ENCODE measurements around the gene N4BP2.
"Not testable (repeated sequence)": the region's sequence is repeated elsewhere in the genome, so short reads cannot be mapped to it uniquely, and the experiment has no call there.

Gene N4BP2

DNA sequence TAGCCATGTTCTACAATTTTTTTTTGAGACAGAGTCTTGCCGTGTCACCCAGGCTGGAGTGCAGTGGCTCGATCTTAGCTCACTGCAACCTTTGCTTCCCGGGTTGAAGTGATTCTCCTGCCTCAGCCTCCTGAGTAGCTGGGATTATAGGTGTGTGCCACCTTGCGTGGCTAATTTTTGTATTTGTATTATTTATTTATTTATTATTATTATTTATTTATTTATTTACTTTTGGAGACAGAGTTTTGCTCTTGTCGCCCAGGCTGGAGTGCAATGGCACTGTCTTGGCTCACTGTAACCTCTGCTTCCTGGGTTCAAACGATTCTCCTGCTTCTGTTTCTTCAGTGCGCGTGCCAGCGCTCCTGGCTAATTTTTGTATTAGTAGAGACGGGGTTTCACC is 36.8 kb downstream of the N4BP2 start:
- not testable (repeated sequence) for DNase-seq

GRCh38 chr4:40099010-40099409 is 42.4 kb downstream of the N4BP2 start:
- DNase-seq, result no peak

- not testable (repeated sequence) for DNase-seq
These were observed 50.5 kb downstream of the N4BP2 start for GRCh38 chr4:40107150-40107549.

DNA sequence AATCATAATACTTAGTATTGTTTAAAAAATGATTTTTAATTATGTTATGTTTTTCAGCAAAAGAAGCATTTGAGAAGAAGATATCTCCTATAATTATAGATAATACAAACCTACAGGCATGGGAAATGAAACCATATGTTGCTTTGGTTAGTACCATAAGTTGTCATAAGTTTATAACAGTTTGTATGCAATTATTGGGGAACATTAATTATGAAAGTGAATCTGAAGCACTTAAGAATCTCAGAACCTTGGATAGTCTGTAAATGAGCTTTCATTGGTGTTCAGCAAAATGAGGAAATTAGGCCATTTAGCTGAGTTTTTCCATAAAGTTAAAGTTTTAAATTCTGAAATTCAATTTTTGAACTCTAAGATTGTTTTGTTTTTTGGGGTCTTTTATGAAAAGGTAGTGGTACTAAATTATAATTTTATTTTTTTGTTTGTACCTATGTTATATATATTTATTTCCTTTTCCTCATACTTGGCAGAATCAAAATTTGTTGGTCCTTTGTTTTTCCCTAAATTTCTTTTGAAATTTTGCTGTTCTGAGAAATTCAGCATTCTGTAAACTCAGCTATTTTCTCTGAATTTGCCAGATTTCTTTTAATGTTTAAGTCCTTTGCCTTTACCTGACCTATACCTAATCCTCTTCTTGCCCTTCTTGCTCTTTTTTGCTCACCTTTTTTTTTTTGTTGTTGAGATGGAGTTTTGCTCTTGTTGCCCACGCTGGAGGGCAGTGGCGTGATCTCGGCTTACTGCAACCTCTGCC is 55.6 kb downstream of the N4BP2 start:
- no peak for DNase-seq

DNA sequence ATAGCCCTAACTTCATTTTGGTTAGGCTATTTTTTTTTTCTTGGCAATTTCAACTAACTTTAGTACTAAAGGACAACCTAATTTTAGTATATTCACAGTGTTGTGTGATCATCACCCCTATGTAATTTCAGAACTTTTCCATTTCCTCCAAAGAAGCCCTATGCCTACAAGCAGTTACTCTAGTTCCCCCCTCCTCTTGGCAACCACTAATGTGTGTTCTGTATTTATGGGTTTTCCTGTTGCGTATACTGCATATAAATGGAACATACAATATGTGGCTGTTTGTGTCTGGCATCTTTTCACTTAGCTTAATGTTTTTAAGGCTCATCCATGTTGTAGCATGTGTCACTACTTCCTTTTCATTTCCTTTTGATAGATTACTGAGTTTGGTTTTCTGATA is 57.6 kb downstream of the N4BP2 start:
- no peak for DNase-seq

- no peak for DNase-seq
These were observed 62.2 kb downstream of the N4BP2 start for GRCh38 chr4:40118861-40119260.

GRCh38 chr4:40119344-40119743 is 62.7 kb downstream of the N4BP2 start:
- DNase-seq, result no peak

DNA sequence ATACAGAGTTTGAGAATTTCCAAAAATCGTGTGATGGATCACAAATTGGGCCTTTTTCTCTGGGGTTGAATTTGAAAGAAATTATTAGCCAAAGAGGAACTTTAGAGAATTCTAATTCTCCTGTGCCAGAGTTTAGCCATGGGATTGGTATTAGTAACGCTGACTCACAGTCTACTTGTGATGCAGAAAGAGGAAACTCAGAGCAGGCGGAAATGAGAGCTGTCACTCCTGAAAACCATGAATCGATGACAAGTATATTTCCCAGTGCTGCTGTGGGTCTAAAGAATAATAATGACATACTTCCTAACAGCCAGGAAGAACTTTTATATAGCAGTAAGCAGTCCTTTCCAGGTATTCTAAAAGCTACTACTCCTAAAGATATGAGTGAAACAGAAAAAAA is 64.9 kb downstream of the N4BP2 start:
- DNase-seq, result no peak

GRCh38 chr4:40122941-40123340 is 66.3 kb downstream of the N4BP2 start:
- DNase-seq, result no peak

- no peak for DNase-seq
These were observed 68.0 kb downstream of the N4BP2 start for GRCh38 chr4:40124690-40125089.

GRCh38 chr4:40130401-40131036 is 73.9 kb downstream of the N4BP2 start:
- DNase-seq, result no peak

GRCh38 chr4:40132816-40133215 is 76.2 kb downstream of the N4BP2 start:
- DNase-seq, result no peak

GRCh38 chr4:40134206-40134917 is 77.7 kb downstream of the N4BP2 start:
- no peak for DNase-seq

GRCh38 chr4:40136202-40136601 is 79.6 kb downstream of the N4BP2 start:
- not testable (repeated sequence) for DNase-seq

DNA sequence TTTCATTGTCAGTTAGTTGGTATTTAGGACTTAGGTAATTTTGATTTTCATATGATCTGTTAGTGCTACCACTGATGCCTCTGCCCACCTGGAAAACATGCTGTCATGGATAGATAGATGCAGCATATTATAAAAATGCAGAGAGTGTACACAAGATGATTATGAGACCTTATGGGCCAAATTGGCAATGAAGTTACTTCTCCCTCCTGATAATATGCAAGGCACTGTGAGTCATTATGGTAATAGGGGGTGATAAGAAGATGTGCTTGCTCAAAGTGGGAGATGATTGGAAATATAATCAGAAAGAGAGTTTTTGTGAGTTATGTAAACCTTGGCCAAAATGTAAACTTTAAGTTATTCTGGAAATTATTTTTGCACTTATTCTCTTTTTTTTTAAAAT is 83.5 kb downstream of the N4BP2 start:
- no peak for DNase-seq

GRCh38 chr4:40140597-40140996 is 83.9 kb downstream of the N4BP2 start:
- DNase-seq, result not testable (repeated sequence)

DNA sequence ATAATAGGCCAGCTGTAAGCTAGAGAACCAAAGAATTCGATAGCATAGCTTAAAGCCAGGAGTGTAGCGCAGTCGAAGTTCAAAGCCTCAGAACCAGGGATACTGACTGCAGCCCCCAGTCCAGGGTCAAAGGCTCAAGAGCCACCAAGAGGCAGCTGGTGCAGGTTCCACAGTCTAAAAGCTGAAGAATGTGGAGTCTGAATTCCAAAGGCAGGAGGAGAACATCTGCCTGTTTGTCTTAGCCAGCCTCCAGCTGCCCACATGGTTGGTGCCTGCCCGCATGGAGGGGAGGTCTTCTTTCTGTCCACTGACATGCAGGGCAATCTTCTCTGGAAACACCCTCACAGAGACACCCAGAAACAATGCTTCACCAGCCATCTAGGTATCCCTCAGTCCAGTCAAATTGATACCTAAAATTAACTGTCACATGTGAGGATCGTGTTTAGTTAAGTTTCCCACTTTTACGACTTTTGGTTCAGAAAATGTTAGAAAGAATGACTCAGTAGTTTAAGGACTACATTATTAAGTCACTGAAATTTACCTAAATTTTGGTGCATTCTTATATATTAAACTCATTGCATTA is 87.4 kb downstream of the N4BP2 start:
- DNase-seq, result no peak

DNA sequence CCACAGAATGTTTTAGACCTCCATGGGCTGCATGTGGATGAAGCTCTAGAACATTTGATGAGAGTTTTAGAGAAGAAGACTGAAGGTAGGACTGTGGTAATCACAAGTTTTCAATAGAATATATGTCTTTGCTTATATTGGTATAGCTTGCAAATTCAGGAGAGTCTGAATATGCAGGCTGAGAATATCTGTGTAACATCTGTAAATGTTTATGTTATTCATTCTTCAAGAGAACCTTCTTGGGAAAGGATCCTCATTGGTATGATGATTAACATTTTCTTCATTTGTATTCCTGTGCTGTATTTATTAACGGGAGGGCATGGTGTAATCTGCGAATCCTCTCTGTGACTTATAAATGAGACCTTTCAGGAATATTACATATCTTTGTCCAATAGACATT is 88.1 kb downstream of the N4BP2 start:
- no peak for DNase-seq

GRCh38 chr4:40147490-40147889 is 90.8 kb downstream of the N4BP2 start:
- not testable (repeated sequence) for DNase-seq

DNA sequence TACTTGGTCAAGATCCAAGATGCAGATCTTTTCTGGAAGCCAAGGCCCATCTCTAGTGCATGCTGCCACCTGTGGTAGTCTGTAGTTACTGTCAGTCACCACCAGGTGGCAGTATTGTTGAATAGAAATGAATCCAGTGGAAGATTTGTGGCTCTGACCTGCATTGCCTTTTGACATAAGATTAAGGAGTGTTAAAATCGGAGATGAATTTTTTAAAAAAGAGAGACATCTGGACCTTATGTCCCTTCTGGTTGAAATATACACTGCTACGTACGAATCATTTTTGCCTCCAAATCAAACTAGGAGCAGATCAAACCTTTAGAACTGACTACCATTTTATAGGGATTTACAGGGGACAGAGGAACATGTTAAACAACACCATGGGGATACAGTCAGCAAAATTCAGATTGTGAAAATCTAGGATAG is 93.3 kb downstream of the N4BP2 start:
- peak; percentile 71 for DNase-seq

DNA sequence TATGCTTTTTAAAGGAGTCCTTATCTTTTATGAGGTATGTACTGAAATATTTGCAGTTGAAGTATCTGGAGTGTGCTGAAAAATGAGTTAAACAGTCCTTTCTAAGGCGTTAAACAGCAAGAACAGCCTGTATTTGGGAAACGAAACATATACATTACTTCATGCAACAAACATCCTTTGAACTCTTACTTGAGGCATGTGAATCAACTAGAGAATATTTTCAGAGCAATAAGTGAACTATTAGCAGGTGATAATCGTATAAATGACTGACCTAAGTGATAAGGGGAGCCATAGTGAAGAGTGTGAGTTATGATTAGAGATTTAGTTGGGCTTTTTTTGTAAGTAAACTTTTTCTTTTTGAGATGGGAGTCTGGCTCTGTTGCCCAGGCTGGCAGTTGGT is 94.3 kb downstream of the N4BP2 start:
- DNase-seq, result no peak

DNA sequence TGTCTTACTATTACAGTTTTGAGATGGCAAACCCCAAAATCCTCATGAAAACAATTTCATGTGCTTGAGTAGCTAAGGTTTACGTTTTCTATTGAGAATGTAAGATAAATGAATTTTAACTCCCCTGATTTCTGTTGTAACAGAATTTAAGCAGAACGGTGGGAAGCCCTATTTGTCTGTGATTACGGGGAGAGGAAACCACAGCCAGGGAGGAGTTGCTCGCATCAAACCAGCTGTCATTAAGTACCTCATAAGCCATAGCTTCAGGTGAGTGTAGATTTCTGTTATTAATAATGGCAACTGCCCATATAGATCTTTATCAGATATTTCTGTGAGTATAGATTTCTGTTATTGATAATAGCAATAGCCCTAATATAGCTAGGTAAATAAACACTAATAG is 96.0 kb downstream of the N4BP2 start:
- peak; percentile 31 for DNase-seq

DNA sequence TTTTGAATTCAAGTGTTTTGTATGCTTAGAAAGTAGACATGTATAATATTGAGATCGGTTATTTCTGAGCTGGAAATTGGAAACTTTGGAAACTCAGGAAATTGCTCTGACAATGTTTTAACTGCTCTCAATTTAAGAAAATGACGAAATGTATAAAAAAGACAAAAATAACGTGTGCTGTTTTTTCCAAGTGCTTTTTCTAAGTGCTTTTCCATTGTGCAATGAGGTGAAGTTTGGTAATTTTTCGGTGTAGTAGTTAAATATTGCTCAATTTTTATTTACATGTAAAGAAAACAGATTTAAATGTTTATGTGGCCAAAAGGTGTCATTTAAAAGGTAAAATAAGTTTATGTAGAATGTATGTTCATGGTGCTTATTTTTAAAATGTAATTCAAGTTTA is 100.8 kb downstream of the N4BP2 start:
- no peak for DNase-seq

DNA sequence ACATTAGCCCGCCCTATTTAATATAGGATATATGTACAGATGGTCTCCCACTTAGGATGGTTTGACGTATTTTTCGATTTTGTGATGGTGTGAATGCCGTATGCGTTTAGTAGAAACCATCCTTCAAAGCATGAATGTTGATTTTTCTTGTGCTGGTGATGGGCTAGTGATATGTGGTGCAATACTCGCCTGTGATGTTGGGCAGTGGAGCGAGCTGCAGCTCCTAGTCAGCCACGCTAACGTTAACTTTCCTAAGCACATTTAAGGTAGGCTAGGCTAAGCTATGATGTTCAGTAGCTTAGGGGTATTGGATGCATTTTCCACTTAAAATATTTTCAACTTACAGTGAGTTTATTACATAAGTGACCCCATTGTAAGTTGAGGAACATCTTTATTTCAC is 103.6 kb downstream of the N4BP2 start:
- no peak for DNase-seq

Measured in activated CD8-positive, alpha-beta memory T cell treated with anti-CD3 and anti-CD28 coated beads, Interleukin-2, amount 50 U/mL, for 4 hours (primary cell).